ENCODE measurements around the gene RABEP2.
"Not testable (repeated sequence)": the region's sequence is repeated elsewhere in the genome, so short reads cannot be mapped to it uniquely, and the experiment has no call there.

RABEP2 gene

GRCh38 chr16:28901862-28902261, 23.2 kb downstream of the RABEP2 start:
- DNase-seq, result no peak

- DNase-seq, result no peak
Measured at GRCh38 chr16:28900601-28901000, 24.4 kb downstream of the RABEP2 start.

GRCh38 chr16:28899882-28900590, 25.0 kb downstream of the RABEP2 start:
- no peak for DNase-seq

GRCh38 chr16:28898942-28899341, 26.1 kb downstream of the RABEP2 start:
- no peak for DNase-seq

- DNase-seq, result no peak
Measured at GRCh38 chr16:28898266-28898665, 26.8 kb downstream of the RABEP2 start.

GRCh38 chr16:28897826-28898225, 27.2 kb downstream of the RABEP2 start:
- no peak for DNase-seq

GRCh38 chr16:28895609-28896008, 29.4 kb downstream of the RABEP2 start:
- no peak for DNase-seq

GRCh38 chr16:28893291-28893690, 31.7 kb downstream of the RABEP2 start:
- no peak for DNase-seq

- DNase-seq, result no peak
Measured at GRCh38 chr16:28891964-28892890, 32.8 kb downstream of the RABEP2 start.

GRCh38 chr16:28890355-28890754, 34.7 kb downstream of the RABEP2 start:
- not testable (repeated sequence) for DNase-seq

- DNase-seq, result no peak
Measured at GRCh38 chr16:28886945-28887344, 38.1 kb downstream of the RABEP2 start.

GRCh38 chr16:28884045-28884444, 41.0 kb downstream of the RABEP2 start:
- no peak for DNase-seq

GRCh38 chr16:28883221-28883996, 41.6 kb downstream of the RABEP2 start:
- DNase-seq, result no peak

- no peak for DNase-seq
Measured at GRCh38 chr16:28882551-28883160, 42.4 kb downstream of the RABEP2 start.

GRCh38 chr16:28881565-28881964, 43.5 kb downstream of the RABEP2 start:
- not testable (repeated sequence) for DNase-seq

- DNase-seq, result no peak
Measured at GRCh38 chr16:28880955-28881354, 44.1 kb downstream of the RABEP2 start.

GRCh38 chr16:28880589-28880915, 44.5 kb downstream of the RABEP2 start:
- DNase-seq, result no peak

- peak; percentile 91 for DNase-seq
Measured at GRCh38 chr16:28879841-28880588, 45.0 kb downstream of the RABEP2 start.

GRCh38 chr16:28879261-28879840, 45.7 kb downstream of the RABEP2 start:
- DNase-seq, result no peak

GRCh38 chr16:28878083-28878926, 46.7 kb downstream of the RABEP2 start, which contains the start of gene ATP2A1:
ATP2A1 (plus strand) TSS chr16:28878488; CDS start chr16:28878672, 184 bp downstream.
- no peak for DNase-seq

- DNase-seq, result no peak
Measured at GRCh38 chr16:28877655-28878000, 47.4 kb downstream of the RABEP2 start.

All from stimulated activated naive CD4-positive, alpha-beta T cell treated with Interleukin-2 at 50 U/mL for 16 hours (primary cell).